HG03039 (cell line): ENCODE data around the gene TARM1.
"Not testable (repeated sequence)": the region's sequence is repeated elsewhere in the genome, so short reads cannot be mapped to it uniquely, and the experiment has no call there.

ENCODE experiments used
- ATAC-seq: cut with Tn5 transposase; IDR thresholded peaks from one replicate; pipeline ENCODE4 v1.9.1; 2021; ENCODE audit warnings: mild to moderate bottlenecking, moderate library complexity; ENCODE audit not compliant: unreplicated experiment

TARM1 gene

DNA sequence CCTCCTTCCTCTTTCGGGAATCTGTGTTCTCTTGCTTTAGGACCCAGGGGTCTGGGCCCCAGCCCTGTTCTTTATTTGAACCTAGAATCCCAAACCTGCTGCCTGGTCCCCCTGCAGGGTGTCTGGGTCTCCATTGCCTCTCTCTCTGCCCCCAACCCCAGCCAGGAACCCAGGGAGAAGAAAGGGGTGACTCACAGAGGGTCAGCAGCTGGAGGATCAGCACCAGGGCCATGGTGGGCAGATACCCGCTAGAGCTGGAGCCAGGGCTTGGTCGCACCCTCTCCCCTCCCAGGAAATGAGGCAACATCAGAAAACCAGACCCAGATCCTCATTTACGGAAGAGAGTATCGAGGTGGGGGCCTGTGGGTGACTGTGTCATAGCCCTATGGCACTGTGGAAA, 19.4 kb upstream of the TARM1 start, which contains the start of gene OSCAR:
Gene OSCAR (minus strand): TSS at position 243 of the 400 bp plus-strand sequence. CDS start 11 bp downstream, at position 232.
- ATAC-seq, result no peak

DNA sequence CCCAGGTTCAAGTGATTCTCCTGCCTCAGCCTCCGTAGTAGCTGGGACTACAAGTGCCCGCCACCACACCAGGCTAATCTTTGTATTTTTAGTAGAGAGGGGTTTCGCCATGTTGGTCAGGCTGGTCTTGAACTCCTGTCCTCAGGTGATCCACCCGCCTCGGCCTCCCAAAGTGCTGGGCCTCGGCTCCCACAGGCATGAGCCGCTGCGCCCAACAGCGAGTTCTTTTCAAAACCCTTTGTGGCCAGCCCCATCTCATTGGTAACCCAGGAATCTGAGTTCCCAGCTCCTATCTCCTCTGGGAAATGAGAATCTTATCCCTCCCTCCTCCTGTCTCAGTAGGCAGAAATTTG, 18.7 kb upstream of the TARM1 start:
- not testable (repeated sequence) for ATAC-seq

DNA sequence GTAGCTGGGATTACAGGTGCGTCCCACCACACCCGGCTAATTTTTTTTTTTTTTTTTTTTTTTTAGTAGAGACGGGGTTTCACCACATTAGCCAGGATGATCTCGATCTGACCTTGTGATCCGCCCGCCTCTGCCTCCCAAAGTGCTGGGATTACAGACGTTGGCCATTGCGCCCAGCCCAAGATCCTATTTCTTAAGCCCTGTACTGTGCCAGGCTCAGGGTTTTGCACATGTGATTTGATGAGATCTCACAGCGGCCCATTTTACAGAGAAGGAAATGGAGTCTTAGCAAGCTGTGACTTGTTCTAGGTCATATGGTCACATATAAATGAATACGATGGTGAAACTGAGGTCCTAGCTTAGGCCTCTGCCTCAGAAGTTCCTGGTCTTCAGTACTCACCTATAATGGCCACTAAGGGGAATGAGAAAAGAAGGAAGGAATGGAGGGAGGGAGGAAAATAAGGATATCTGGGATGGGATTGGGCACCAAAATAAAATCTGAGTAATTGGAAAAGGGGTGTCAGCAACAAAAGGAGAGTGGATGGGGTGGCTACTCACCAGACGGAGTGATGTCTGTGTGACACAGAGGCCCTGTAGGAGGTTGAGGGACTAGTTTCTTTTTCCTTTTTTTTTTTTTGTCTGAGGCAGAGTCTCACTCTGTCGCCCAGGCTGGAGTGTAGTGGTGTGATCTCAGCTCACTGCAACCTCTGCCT, 18.2 kb upstream of the TARM1 start:
- ATAC-seq, result no peak

DNA sequence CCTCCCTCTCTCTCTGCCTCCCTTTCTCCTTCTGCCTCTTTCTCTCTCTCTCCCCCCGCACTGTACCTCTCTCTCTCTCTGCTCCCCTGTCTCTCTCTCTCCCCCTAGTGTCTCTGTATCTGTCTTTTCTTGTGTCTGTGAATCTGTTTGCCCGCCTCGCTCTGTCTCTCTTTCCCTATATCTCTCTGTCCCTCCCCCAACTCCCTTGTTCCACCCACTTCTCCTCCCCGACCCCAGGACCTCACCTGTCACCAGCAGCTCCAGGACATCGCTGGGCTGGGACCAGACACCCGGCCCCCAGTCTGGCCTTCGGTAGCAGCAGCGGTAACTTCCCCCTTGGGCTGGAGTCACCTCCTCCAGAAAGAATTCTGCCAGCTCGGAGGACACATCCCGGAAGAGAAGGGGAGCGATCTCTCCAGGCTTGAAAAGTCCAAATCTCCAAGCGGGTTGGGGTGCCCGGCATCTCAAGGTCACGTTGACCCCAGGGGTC, 15.5 kb upstream of the TARM1 start:
- ATAC-seq, result no peak

DNA sequence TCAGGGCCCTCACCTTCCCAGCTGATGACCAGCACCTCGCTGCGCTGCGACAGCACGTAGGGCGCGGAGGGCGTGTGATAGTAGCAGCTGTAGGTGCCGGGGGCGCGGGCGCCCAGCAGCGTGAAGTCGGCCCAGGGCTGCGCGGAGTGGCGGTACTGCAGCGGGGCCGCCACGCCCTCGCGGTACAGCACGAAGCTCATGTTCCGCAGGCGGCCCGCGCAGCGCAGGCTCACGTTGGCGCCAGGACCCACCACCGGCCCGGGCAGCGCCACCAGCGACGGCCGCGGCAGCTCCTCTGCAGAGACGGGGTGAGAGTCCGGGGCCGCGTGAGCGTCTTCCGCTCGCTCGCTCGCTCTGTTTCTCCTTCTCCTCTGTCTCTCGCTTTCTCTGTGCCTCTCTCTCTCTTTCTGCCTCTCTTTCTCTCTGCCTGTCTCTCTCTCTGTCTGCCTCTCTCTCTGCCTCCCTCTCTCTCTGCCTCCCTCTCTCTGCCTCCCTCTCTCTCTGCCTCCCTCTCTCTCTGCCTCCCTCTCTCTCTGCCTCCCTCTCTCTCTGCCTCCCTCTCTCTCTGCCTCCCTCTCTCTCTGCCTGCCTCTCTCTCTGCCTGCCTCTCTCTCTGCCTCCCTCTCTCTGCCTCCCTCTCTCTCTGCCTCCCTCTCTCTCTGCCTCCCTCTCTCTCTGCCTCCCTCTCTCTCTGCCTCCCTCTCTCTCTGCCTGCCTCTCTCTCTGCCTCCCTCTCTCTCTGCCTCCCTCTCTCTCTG, 14.9 kb upstream of the TARM1 start:
- ATAC-seq, result not testable (repeated sequence)

DNA sequence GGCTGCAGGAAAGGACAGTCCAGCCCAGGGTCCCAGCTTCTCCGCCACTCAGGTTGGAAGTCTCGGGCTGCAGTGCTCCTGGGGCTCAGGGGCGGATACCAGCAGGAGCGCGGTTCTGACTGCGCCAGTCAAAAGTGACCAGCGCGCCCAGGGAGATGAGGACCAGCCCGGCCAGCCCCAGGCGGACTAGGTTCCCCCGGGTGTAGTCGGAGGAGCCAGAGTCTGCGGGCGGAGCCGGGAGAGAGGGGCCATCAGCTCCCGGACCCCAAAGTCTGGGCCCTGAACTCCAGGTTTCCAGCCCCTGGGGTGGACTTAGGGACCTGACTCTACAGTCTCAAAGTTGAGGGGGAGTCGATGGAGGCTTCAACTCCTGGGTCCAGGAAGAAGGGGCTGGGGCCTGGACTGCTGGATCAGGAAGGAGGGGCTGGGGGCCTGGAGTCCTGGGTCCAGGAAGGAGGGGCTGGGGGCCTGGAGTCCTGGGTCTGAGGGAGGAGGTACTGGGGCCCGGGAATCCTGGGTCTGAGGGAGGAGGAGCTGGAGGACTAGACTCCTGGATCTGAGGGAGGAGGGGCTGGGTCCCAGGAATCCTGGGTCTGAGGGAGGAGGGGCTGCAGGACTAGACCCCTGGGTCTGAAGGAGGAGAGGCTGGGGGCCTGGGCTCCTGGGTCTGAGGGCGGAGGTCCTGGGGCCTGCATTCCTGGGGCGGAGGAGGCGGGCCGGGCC, 14.1 kb upstream of the TARM1 start:
- ATAC-seq, result no peak

DNA sequence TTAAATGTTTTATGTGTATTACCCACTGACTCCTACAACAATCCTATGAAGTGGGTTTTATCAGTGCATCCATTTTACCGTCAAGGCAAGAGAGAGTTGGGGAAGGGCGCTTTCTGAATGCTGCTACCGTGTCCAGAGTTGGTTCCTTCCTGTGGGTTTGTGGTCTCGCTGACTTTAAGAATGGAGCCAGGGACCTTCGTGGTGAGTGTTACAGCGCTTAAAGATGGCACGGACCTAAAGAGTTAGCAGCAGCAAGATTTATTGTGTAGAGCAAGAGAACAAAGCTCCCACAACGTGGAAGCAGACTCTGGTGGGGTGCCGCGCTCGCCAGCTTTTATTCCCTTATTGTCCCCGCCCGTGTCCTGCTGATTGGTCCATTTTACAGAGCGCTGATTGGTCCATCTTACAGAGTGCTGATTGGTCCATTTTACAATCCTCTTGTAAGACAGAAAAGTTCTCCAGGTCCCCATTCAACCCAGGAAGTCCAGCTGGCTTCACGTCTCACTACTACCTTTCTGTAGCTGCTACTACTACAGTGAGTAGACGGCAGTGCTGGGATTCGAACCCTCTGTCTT, 13.3 kb upstream of the TARM1 start:
- no peak for ATAC-seq

DNA sequence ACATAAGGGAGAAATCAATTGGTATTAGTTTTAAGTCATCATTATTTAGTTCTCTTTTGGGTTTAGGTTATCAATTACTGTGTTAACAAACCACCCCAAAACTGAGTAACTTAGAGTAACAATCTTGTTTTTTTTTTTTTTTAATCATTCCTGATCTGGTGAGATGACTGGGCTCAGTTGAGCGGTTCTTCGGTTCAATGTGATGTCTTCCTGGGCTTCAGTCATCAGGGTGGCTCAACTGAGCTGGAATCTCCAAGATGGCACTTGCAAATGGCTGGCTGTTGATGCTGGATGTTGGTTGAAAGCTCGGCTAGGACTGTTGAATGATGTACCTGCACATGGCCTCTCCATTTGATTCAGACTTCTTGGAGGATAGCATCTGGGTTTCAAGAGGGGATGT, 3.2 kb upstream of the TARM1 start:
- ATAC-seq, result no peak

DNA sequence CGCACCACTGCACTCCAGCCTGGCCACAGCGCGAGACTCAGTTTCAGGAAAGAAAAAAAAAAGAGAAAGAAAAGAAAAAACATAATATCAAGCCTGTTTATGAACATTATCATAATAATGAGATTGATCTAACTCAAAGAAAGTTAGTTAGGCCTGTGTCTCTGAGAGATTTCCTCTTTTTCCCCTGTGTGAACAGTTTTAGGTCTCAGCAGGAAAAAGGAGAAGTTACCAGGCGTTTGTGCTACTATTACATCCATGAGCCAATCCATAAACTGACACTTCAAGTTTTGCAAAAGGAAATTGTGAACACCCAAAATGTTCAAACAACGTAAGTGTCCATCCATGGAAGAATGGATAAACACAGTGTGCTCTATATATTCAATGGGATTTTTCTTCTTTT, 3.8 kb downstream of the TARM1 start:
- ATAC-seq, result no peak

DNA sequence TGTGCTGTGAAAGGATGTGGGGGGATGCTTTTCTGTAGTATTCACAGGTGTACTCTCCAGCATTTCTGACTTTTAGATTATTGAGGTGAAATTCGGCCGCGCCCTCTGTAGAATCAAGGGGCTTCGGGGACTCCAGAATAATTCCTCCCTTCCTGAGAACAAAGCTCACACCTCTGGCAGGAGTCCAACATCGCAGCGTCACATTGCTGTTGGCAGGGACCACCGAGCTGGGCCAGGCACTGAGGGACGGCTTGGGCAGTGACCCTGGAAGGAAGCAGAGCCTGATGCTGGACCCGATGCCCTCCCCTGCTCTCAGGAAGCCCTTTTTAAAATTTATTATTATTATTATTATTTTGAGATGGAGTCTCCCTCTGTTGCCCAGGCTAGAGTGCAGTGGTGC, 6.3 kb downstream of the TARM1 start:
- ATAC-seq, result no peak

DNA sequence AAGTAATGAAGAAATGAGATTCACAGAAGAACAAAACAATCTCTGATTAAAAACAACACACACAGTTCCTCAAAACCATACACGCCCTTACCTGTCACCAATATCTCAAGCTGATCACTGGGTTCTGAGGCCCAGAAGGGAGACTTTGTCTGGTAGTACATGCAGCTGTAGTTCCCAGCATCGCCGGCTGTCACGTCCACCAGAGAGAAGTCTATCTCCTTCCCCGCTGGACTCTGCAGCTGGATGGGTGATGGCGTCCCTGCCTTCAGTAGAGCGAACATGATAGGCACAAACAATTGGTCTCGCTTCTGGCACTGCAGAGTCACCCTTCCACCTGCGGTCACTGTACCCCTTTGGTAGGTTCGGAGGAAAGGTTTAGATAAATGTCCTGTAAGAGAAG, 7.3 kb downstream of the TARM1 start:
- no peak for ATAC-seq

DNA sequence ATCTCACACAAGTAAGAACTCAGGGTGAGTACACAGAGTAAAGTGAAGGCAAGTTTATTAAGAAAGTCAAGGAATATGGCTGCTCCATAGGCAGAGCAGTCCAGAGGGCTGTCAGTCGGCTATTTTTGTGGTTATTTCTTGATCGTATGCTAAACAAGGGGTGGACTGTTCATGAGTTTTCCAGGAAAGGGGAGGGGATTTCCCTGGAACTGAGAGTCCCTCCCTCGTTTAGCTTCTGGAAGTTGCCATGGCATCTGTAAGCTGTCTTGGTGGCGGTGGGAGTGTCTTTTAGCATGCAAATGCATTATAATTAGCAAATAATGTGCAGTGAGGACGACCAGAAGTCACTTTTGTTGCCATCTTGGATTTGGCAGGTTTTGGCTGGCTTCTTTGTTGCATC, 11.7 kb downstream of the TARM1 start:
- ATAC-seq, result no peak

DNA sequence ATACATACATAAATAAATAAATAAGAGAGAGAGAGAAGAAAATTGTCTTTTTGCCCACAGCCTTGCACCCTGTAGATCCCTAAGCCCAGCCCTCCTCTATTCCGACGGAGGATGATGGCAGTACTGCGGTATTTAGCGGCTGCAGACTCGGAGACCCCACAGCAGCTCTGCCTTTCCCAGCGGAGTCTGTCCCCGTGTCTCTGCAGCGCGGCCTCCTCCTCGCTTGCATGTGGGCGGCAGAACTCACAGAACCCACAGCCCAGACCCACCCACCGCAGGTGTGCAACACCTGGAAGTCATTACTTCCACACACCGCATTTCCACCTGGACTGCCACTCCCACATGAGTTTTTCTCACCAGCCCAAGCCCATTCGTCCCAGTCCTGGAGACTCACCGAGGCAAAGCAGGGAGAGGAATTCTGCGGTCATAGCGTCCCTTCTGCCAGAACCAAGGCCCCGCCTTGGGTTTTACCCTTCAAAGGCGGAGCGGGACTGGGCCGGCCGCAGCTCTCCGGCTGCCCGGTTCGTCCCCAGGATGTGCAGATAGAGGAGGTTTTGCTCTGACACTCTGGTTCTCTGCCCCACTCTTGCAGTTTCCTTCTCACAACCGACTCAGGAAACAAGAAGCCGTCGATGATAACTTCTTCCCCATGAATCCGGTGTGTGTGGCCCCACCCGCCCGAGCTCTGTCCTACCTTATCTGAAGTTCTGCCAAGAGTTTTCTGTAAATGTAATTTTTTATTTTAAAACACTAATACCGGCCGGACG, 17.6 kb downstream of the TARM1 start, which contains the start of gene VSTM1:
Gene VSTM1 (minus strand): TSS at position 548 of the 767 bp plus-strand sequence. CDS start 120 bp downstream, at position 428.
- no peak for ATAC-seq

DNA sequence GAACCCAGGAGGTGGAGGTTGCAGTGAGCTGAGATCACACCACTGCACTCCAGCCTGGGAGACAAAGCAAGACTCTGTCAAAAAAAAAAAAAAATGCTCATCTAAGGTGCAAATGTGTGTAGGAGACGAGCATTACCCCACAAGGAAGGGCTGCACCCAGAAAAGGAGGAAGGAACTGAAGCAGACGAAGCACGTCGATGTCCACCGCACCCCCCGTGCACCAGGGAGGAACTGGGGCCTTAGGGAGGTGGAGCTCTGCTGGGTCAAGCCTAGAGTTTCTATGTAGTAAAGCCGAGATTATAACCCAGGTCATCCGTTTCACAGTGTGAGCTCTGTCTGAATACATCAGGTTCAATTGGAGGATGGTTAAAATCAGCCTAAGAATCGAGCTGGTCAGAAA, 18.5 kb downstream of the TARM1 start:
- ATAC-seq, result no peak

DNA sequence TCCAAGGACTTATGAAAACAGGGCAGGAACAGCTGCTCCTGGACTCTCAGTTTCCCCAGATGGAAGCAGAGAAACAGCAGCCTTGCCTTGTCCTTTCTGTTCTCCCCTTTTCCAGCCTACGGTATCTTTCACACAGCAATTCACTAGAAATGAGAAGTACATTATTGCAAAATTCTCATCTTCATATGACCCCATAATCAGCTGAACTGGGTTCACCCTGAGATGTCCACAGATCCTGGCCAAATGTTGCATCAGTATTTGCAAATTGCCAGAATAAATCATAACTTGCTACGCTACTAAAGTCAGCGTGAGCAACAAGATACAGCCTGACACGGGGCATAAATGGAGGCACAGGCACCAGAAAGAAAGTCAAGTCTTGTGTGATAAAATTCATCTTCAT, 33.5 kb downstream of the TARM1 start:
- no peak for ATAC-seq

DNA sequence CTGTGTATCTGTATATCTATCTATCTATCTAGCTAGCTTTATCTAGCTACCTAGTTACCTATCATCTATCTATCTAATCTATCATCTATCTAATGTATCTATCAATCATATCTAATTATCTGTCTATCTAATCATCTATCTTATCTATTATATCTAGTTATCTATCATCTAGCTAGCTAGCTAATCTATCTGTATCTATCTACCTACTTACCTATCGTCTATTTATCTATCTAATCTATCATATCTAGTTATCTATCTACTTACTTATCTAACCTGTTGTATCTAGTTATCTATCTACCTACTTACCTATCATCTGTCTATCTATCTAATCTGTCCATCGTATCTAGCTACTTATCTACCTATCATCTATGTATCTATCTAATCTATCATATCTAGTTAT, 35.4 kb downstream of the TARM1 start:
- no peak for ATAC-seq

DNA sequence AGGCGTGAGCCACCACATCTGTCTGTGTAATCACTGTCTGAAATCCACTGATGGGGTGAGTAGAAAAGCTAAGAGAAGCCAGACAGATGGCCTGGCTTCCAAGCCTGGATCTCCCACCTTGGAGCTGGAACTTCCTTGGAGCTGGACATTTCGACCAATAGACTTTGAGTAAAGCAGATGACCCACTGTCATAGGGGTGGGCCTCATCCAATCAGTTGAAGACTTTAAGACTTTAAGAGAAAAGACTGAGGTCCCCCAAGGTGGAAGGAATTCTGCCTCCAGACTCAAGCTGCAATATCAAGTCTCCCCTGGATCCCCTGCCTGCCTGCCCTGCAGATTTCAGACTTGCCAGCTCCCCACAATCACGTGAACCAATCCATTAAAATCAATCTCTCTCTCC, 38.2 kb downstream of the TARM1 start:
- ATAC-seq, result no peak

DNA sequence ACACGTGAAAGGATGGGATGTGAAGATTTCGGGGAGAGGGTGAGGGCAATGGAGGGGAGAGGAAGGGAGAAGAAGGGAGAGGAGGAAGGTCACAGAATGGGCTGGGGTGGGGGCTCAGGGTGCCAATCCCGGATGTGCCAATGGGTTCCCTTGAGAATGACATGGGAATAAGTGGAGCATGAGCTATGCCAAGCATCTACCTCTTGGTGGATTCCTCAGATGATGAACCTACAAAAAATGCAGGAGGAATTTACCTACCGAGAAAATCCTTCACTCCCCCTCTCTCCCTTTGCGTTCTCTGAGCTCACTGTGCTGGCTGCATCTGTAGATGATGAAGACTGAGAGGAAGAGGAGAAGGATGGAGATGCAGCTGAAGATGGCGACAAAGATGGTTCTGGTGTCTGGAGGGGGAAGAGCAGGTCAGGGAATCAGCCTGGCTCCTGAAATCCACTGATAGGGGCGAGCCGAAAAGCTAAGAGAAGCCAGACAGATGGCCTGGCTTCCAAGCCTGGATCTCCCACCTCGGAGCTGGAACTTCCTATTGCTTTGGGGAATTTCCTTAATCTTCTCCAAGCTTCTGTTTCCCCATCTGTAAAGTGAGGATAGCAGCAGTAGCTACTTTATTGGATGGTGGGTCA, 39.1 kb downstream of the TARM1 start:
- ATAC-seq, result no peak

DNA sequence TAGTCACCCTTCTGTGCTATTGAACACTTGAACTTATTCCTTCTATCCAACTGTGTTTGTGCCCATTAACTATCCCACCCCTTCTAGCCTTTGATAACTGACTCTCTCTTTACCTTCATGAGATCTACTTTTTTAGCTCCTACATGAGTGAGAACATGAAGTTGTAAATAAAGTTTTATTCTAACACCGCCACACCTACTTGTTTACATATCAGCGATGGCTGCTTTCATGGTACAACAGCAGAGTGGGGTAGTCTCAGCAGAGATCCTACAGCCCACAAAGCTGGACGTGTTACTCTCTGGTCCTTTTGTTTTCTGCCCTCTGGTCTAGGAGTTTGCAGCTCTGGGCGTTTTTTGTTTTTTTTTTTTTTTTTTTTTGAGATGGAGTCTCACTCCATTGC, 41.2 kb downstream of the TARM1 start:
- no peak for ATAC-seq

DNA sequence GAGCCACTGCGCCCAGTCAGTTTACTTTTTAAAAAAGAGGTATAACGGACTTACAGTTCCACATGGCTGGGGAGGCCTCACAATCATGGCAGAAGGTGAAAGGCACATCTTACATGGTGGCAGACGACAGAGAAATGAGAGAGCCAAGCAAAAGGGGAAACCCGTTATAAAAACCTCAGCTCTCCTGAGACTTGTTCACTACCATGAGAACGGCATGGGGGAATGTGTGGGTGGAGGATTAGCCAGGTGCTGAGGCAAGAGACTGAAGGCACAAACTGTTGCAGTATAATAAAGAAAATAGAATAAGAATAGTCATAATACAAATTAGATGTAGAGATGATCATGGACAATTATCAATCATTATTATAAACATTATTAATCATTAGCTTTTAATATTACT, 44.6 kb downstream of the TARM1 start:
- not testable (repeated sequence) for ATAC-seq
